Lower leg skin (tissue), 4 donors: ENCODE results near the gene CNTN4. TPM values are rescaled to one million over a fixed set of nuclear protein-coding genes. Genes with fewer than 3 reads are reported as not detected.

ENCODE experiments used
- DNase-seq, 2 donors: peaks; one replicate each; pipeline ENCODE4 v3.0.0-alpha.2; 2019; ENCODE audit warnings: low spot score in 2 of 2
- H3K4me3 ChIP-seq: fragments of 200-600 bp; sonication (generic); 2 replicates; pipeline ENCODE4 v1.5.1; 2017; ENCODE audit warnings: mild to moderate bottlenecking, low read depth; ENCODE audit not compliant: poor library complexity, severe bottlenecking
- CTCF ChIP-seq, 3 donors: fragments of 450-650 bp; IDR thresholded peaks; one replicate each; pipeline ENCODE4 v1.5.1; 2016; ENCODE audit warnings: antibody characterized with exemption in 3 of 3, mild to moderate bottlenecking in 3 of 3, moderate library complexity in 2 of 3
- POLR2A ChIP-seq, 2 donors: fragments of 450-650 bp; IDR thresholded peaks; one replicate each; pipeline ENCODE4 v1.6.1; 2016 to 2017; ENCODE audit warnings: antibody characterized with exemption in 2 of 2, mild to moderate bottlenecking in 1 of 2, moderate library complexity in 1 of 2
- WGBS, 2 donors: methylation state at CpG; one replicate each; pipeline ENCODE4 v1.1.5; 2018; 5-methylcytosine and 5-hydroxymethylcytosine counted together
- intact Hi-C: fragments of 100-400 bp; cut with DNase I; formaldehyde crosslinking; loops from one replicate; pipeline ENCODE4 v1.15.0; 2023; ENCODE audit warnings: low total_unique reads
- total RNA-seq, 4 donors: library from RNA; depleted of rRNA; stranded (reverse); fragments of >200 nt; gene quantifications; one replicate each; pipeline ENCODE4 v1.1.0, GENCODE V29; 2016

The CNTN4 gene
- total RNA-seq, 4 donors from 2014 or later: 1.8 to 6.1 (median 2.6) TPM

GRCh38 chr3:2477620-2478019 lies 379.0 kb downstream of the CNTN4 start:
- no peak for DNase-seq
- no peak for TF ChIP-seq POLR2A (IDR thresholded peaks at IDR 0.05)
- TF ChIP-seq CTCF (IDR thresholded peaks at IDR 0.05): no peak
- 86 to 89% methylated on average over 5 of the region's 5 CpGs for WGBS, 2 donors
- H3K4me3 ChIP-seq: no peak overlapping the region
- intact Hi-C loops: no loop called here

DNA sequence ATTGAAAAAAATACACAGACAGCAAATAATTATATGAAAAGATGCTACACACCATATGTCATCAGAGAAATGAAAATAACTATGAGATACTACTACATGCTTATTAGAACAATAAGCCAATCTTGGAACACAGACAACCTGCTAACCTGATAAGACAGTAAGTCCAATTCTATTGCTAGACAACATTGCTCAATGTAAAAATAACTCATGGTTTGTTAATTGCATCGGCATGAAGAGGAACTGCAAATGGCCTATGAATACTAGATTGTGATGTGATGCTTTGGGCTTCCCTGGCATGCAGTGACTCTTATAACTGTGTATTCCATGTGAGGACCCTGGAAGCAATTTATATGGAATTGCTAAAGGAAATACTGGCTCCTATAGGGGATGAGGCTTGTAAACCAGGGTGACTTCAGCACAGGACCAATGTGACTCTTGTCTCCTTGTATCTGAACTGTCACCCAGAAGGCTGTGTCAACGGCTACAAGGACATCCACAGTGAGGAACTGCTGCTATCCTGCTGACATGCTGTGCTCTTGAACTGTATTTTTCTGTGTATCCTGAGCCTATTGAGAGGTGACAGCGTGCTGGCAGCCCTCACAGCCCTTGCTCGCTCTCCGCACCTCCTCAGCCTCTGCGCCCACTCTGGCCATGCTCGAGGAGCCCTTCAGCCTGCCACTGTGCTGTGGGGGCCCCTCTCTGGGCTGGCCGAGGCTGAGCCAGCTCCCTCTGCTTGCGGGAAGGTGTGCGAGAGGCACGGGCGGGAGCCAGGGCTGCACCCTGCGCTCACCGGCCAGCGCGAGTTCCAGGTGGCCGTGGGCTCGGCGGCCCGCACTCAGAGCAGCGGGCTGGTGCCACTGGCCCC lies 385.7 kb downstream of the CNTN4 start:
- WGBS, 2 donors: 89 to 95% methylated on average over 9 to 21 of the region's 21 CpGs
- intact Hi-C loops: no loop called here
- TF ChIP-seq POLR2A (IDR thresholded peaks at IDR 0.05) (no peak), CTCF (IDR thresholded peaks at IDR 0.05) (no peak)

GRCh38 chr3:2485027-2485375 lies 386.3 kb downstream of the CNTN4 start:
- 96 to 98% methylated on average over 11 to 19 of the region's 21 CpGs for WGBS, 2 donors

More for the DNA sequence above, 385.7 kb downstream of the CNTN4 start:
- DNase-seq: no peak
- H3K4me3 ChIP-seq: no peak overlapping the region

DNA sequence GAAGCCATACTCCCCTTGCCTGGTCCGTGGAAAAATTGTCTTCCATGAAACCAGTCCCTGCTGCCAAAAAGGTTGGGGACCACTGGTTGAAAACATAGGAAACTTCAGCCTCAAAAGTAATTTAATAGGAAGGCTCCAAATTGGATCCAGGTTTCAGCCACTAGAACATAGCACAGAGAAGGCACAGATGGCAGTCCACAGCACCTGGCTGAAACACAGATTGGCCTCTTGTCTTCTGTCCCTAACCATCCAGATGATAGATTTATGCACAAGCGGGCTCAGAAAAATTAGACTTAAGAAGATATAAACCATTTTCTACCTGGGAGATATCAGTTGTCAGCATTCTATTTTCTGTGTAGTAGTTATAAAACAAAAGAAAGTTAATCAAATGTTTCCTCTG lies 397.1 kb downstream of the CNTN4 start:
- WGBS, 2 donors: 70 to 73% methylated on average over 2 of the region's 2 CpGs

More at GRCh38 chr3:2485027-2485375, 386.3 kb downstream of the CNTN4 start:
- TF ChIP-seq POLR2A (IDR thresholded peaks at IDR 0.05) (no peak), CTCF (IDR thresholded peaks at IDR 0.05) (no peak)
- no peak overlapping the region for H3K4me3 ChIP-seq
- DNase-seq: no peak
- intact Hi-C loops: no loop called here

GRCh38 chr3:2504912-2505311 lies 406.2 kb downstream of the CNTN4 start:
- TF ChIP-seq CTCF (IDR thresholded peaks at IDR 0.05) (no peak), POLR2A (IDR thresholded peaks at IDR 0.05) (no peak)

More for the DNA sequence above, 397.1 kb downstream of the CNTN4 start:
- no peak for DNase-seq
- intact Hi-C loops: no loop called here
- TF ChIP-seq CTCF (IDR thresholded peaks at IDR 0.05): no peak
- no peak for TF ChIP-seq POLR2A (IDR thresholded peaks at IDR 0.05)
- no peak overlapping the region for H3K4me3 ChIP-seq

More at GRCh38 chr3:2504912-2505311, 406.2 kb downstream of the CNTN4 start:
- no peak for DNase-seq
- 60 to 67% methylated on average over 2 of the region's 2 CpGs for WGBS, 2 donors
- intact Hi-C loops: no loop called here
- H3K4me3 ChIP-seq: no peak overlapping the region
